Measurements from ENCODE around the gene BBS7.

The BBS7 gene

DNA sequence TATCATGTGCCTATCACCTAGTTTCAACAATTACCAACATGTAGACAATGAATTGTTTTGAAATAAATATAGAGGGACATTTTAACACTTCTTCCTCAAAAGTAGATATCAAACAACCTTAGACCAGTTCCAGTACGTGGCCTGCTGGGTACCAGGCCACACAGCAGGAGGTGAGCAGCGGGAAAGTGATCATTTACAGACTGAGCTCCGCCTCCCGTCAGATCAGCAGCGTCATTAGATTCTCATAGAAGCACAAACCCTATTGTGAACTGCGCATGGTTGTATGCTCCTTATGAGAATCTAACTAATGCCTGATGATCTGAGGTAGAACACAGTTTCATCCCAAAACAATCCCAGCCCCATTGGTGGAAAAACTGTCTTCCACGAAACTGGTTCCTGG is 6.5 kb downstream of the BBS7 start:
- no peak overlapping the region for H3K4me3 ChIP-seq (ENCODE audit: low read length)
- DNase-seq (ENCODE audit: low read depth): no peak
- TF ChIP-seq, protein P1, sequence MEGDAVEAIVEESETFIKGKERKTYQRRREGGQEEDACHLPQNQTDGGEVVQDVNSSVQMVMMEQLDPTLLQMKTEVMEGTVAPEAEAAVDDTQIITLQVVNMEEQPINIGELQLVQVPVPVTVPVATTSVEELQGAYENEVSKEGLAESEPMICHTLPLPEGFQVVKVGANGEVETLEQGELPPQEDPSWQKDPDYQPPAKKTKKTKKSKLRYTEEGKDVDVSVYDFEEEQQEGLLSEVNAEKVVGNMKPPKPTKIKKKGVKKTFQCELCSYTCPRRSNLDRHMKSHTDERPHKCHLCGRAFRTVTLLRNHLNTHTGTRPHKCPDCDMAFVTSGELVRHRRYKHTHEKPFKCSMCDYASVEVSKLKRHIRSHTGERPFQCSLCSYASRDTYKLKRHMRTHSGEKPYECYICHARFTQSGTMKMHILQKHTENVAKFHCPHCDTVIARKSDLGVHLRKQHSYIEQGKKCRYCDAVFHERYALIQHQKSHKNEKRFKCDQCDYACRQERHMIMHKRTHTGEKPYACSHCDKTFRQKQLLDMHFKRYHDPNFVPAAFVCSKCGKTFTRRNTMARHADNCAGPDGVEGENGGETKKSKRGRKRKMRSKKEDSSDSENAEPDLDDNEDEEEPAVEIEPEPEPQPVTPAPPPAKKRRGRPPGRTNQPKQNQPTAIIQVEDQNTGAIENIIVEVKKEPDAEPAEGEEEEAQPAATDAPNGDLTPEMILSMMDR (conservative IDR thresholded peaks at IDR 0.05; ENCODE audit: low read length): no peak

DNA sequence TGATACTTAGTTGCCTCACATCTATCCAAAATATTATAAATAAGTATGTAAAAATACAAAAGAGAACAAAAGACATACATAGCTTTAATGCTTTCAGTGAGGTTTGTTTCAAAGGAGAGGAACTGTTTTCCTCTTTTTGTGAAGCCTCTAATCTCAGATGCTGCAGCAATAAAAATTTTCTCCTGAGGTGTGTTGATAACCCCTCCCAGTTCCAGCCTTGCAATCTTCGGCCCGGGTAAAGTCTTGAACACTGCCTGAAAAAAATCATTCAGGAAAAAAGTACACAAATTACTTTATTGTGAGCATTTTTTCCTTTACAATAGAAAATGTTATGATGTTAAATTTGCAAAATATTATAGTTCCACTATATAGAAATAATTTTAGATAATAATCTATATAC is 8.8 kb downstream of the BBS7 start:
- no peak overlapping the region for H3K4me3 ChIP-seq (ENCODE audit: low read length)
- no peak for DNase-seq (ENCODE audit: low read depth)
- TF ChIP-seq, protein P1 (conservative IDR thresholded peaks at IDR 0.05; ENCODE audit: low read length): no peak

DNA sequence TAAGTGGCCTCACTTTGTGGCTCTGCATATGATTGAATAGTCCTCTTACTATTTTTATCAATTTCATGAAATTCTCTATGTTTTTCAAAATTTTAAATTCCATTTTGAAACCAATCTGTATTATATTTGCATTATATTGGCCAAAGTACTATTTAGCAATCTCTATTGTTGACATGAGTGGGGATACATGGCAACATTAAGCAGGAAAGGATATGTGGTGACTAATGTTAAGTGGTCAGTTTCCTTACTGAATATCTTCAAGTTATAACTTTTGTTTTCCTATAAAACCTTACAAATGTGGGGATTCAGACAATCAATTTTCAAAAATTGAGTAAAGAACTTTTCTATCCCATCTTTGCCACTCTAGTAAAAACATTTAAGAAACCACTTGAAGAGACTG is 10.2 kb downstream of the BBS7 start:
- TF ChIP-seq, protein P1 (conservative IDR thresholded peaks at IDR 0.05; ENCODE audit: low read length): no peak
- no peak overlapping the region for H3K4me3 ChIP-seq (ENCODE audit: low read length)
- no peak for DNase-seq (ENCODE audit: low read depth)

DNA sequence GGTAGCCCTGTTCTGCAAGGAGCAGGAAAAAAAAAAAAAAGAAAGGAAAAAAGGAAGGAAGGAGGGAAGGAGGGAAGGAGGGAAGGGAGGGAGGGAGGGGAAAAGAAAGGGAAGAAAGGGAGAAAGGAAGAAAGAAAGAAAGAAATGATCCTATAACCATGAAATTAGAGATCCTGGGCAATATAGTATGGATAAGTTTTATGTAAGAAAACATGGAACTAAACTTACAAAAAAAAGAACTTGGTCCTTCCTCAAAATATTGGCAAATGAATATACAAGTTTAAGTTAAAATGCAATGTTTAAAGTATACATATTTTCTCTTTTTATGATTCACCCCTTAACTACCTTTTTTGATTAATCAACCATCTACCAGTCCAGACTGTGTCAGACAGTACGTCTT is 18.9 kb downstream of the BBS7 start:
- TF ChIP-seq, protein P1 (conservative IDR thresholded peaks at IDR 0.05; ENCODE audit: low read length): no peak
- no peak for DNase-seq (ENCODE audit: low read depth)
- no peak overlapping the region for H3K4me3 ChIP-seq (ENCODE audit: low read length)

DNA sequence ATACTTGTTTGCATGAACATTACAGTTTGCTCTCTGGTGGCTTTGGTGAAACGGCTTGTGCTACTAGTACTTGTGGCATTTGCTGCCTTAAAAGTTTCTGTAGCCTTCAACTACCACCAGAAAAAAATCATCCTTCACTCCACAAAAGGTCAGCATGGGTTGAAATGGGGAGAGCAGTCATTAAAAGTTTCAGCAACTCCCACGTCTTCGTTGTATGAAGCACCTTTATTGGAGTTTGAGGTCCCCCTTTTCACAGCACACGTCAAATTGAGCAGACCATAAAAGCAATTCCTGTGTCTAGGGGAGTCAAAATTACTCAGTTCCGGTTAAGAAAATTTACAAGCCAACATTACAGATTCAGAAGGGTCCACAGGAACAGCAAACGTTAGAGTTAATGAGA is 23.6 kb downstream of the BBS7 start:
- H3K4me3 ChIP-seq (ENCODE audit: low read length): no peak overlapping the region
- TF ChIP-seq, protein P1 (conservative IDR thresholded peaks at IDR 0.05; ENCODE audit: low read length): no peak
- no peak for DNase-seq (ENCODE audit: low read depth)

DNA sequence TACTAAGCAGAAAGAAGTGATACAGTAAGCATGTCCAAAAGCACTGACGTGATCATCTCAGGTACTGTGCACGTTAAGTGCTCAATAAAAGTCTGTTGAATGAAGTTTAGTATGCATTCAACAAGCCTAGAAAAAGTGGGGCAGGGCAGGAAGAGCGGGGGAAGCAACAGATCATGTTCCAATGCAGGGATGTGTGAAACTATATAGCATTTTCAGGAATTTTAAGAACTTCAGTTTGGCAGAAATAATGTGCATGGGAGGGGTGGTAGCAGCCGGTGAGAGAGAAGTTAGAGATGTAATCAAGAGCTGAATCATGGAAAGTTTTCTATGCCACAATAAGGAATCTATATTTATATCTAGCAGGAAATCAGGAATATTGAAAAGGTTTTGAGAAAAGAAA is 27.4 kb downstream of the BBS7 start:
- TF ChIP-seq, protein P1 (conservative IDR thresholded peaks at IDR 0.05; ENCODE audit: low read length): no peak
- DNase-seq (ENCODE audit: low read depth): no peak
- no peak overlapping the region for H3K4me3 ChIP-seq (ENCODE audit: low read length)

DNA sequence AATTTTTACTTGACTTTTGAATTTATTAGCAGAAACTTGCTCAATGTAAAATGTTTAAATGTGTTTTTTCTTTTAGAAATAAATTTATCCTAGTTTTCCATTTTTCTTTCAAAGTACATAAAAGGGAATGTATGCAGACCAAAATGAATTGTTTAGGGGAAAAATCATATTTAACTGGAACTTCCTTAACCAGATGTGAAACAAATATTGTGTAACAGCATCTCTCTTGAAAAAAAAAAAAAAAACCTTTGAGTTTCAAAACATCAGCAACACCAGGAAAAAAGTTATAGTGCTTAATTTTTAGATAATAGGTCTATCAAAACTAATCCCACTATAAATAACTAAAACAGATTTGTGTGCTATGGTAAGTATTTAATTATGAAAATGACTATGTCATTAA is 32.1 kb downstream of the BBS7 start:
- TF ChIP-seq, protein P1 (conservative IDR thresholded peaks at IDR 0.05; ENCODE audit: low read length): no peak
- DNase-seq (ENCODE audit: low read depth): peak; percentile 9
- H3K4me3 ChIP-seq (ENCODE audit: low read length): no peak overlapping the region
